IPS-20b (cell line): Measurements from ENCODE around the gene HNRNPA2B1.
"Not testable (repeated sequence)": the region's sequence is repeated elsewhere in the genome, so short reads cannot be mapped to it uniquely, and the experiment has no call there.

Experiments
- H3K27ac ChIP-seq: one replicate; pipeline ENCODE4 v1.5.1; 2013; ENCODE audit warnings: low read length
- H3K27me3 ChIP-seq: 2 replicates; pipeline ENCODE4 v1.6.1; 2013; ENCODE audit warnings: mild to moderate bottlenecking, low read length, inconsistent platforms; ENCODE audit not compliant: insufficient read depth
- H3K36me3 ChIP-seq: 2 replicates; pipeline ENCODE4 v1.6.1; 2013; ENCODE audit warnings: low read depth, mild to moderate bottlenecking, inconsistent platforms, low read length, moderate library complexity; ENCODE audit not compliant: insufficient read depth
- H3K4me1 ChIP-seq: 2 replicates; pipeline ENCODE4 v1.6.1; 2013; ENCODE audit warnings: mild to moderate bottlenecking, control low read depth, inconsistent platforms, low read length, moderate library complexity; ENCODE audit not compliant: insufficient read depth
- H3K4me3 ChIP-seq: 2 replicates; pipeline ENCODE4 v1.5.1; 2013; ENCODE audit warnings: mild to moderate bottlenecking, low read length, inconsistent platforms
- H3K9ac ChIP-seq: 2 replicates; pipeline ENCODE4 v1.6.1; 2013; ENCODE audit warnings: low read depth, mild to moderate bottlenecking, inconsistent platforms, low read length, moderate library complexity
- H3K9me3 ChIP-seq: 2 replicates; pipeline ENCODE4 v1.6.1; 2013; ENCODE audit warnings: mild to moderate bottlenecking, low read depth, low read length, inconsistent platforms; ENCODE audit not compliant: insufficient read depth

HNRNPA2B1 gene

GRCh38 chr7:26148307-26148700 lies 52.2 kb downstream of the HNRNPA2B1 start:
- not testable (repeated sequence) for H3K4me3 ChIP-seq, H3K9ac ChIP-seq, H3K27ac ChIP-seq, H3K36me3 ChIP-seq, H3K4me1 ChIP-seq, H3K9me3 ChIP-seq
- peaks cover 12% of the 10 kb centered on the region for H3K27me3 ChIP-seq

- H3K9me3 ChIP-seq, H3K27ac ChIP-seq, H3K9ac ChIP-seq, H3K27me3 ChIP-seq, H3K4me3 ChIP-seq, H3K36me3 ChIP-seq, H3K4me1 ChIP-seq: not testable (repeated sequence)
Measured at GRCh38 chr7:26147646-26148306, 52.8 kb downstream of the HNRNPA2B1 start.

GRCh38 chr7:26147030-26147429 lies 53.5 kb downstream of the HNRNPA2B1 start:
- Histone ChIP-seq H3K27ac (no peak overlapping the region), H3K27me3 (peaks cover 7% of the 10 kb centered on the region; the same call in 1 of the 2 replicates), H3K4me3 (no peak overlapping the region), H3K9ac (no peak overlapping the region), H3K36me3 (no peaks in the 10 kb centered on the region), H3K9me3 (no peaks in the 10 kb centered on the region), H3K4me1 (no peaks in the 10 kb centered on the region; the same call in 1 of the 2 replicates)

GRCh38 chr7:26145238-26145637 lies 55.3 kb downstream of the HNRNPA2B1 start:
- no peaks in the 10 kb centered on the region for H3K4me1 ChIP-seq
- no peak overlapping the region for H3K9ac ChIP-seq
- H3K4me3 ChIP-seq = no peak overlapping the region
- no peak overlapping the region for H3K27ac ChIP-seq
- H3K36me3 ChIP-seq = no peaks in the 10 kb centered on the region
- no peaks in the 10 kb centered on the region for H3K27me3 ChIP-seq
- no peaks in the 10 kb centered on the region for H3K9me3 ChIP-seq

GRCh38 chr7:26144184-26145080 lies 56.1 kb downstream of the HNRNPA2B1 start:
- Histone ChIP-seq H3K27ac (no peak overlapping the region), H3K9me3 (no peaks in the 10 kb centered on the region), H3K36me3 (no peaks in the 10 kb centered on the region), H3K27me3 (no peaks in the 10 kb centered on the region), H3K4me3 (no peak overlapping the region), H3K4me1 (no peaks in the 10 kb centered on the region), H3K9ac (no peak overlapping the region)

GRCh38 chr7:26143298-26144048 lies 57.1 kb downstream of the HNRNPA2B1 start:
- no peaks in the 10 kb centered on the region for H3K4me1 ChIP-seq
- H3K4me3 ChIP-seq = no peak overlapping the region
- H3K9ac ChIP-seq = no peak overlapping the region
- no peak overlapping the region for H3K27ac ChIP-seq
- no peaks in the 10 kb centered on the region for H3K9me3 ChIP-seq
- H3K27me3 ChIP-seq = no peaks in the 10 kb centered on the region
- no peaks in the 10 kb centered on the region for H3K36me3 ChIP-seq

GRCh38 chr7:26141077-26141476 lies 59.5 kb downstream of the HNRNPA2B1 start:
- Histone ChIP-seq H3K36me3 (no peaks in the 10 kb centered on the region), H3K9me3 (no peaks in the 10 kb centered on the region), H3K9ac (no peak overlapping the region), H3K27me3 (no peaks in the 10 kb centered on the region), H3K4me3 (no peak overlapping the region), H3K27ac (no peak overlapping the region), H3K4me1 (no peaks in the 10 kb centered on the region)

GRCh38 chr7:26140380-26140779 lies 60.2 kb downstream of the HNRNPA2B1 start:
- Histone ChIP-seq H3K27me3 (no peaks in the 10 kb centered on the region), H3K27ac (no peak overlapping the region), H3K36me3 (no peaks in the 10 kb centered on the region), H3K4me3 (no peak overlapping the region), H3K4me1 (no peaks in the 10 kb centered on the region), H3K9me3 (no peaks in the 10 kb centered on the region), H3K9ac (no peak overlapping the region)
